Measurements from ENCODE around the gene TRHDE. TPM values are rescaled to one million over a fixed set of nuclear protein-coding genes. Genes with fewer than 3 reads are reported as not detected.

Gene TRHDE
- polyA plus RNA-seq, 1 donor from 2014 or later: 20.6 TPM

GRCh38 chr12:72278894-72279293, 6.7 kb downstream of the TRHDE start:
- Histone ChIP-seq H3K79me2 (replicated peaks; ENCODE audit: insufficient read depth, low read length) (peaks cover 43% of the 10 kb centered on the region), H2AFZ (ENCODE audit: low read depth, low read length) (no peak overlapping the region), H3K9me3 (ENCODE audit: low read length) (no peaks in the 10 kb centered on the region), H3F3A (ENCODE audit: insufficient read depth, low read length, poor library complexity, severe bottlenecking) (no peaks in the 10 kb centered on the region), H4K20me1 (ENCODE audit: insufficient read depth) (no peaks in the 10 kb centered on the region), H3K27me3 (ENCODE audit: insufficient read depth, low read depth, low read length) (peaks cover 15% of the 10 kb centered on the region), H3K9ac (ENCODE audit: low read length) (no peak overlapping the region), H3K4me3 (ENCODE audit: low read length) (no peak overlapping the region), H3K36me3 (ENCODE audit: insufficient read depth, low read length) (no peaks in the 10 kb centered on the region), H3K27ac (ENCODE audit: low read length) (no peak overlapping the region), H3K9me2 (ENCODE audit: insufficient read depth, low read length) (no peaks in the 10 kb centered on the region), H3K4me2 (ENCODE audit: low read length) (no peak overlapping the region)
- TF ChIP-seq RAD21 (conservative IDR thresholded peaks at IDR 0.05) (no peak), POLR2AphosphoS5 (IDR thresholded peaks at IDR 0.05) (no peak), CTCF (IDR thresholded peaks at IDR 0.05; ENCODE audit: poor library complexity, severe bottlenecking) (no peak), REST (IDR thresholded peaks at IDR 0.05; ENCODE audit: borderline replicate concordance) (no peak), EP300 (conservative IDR thresholded peaks at IDR 0.05; ENCODE audit: poor library complexity, severe bottlenecking) (no peak), EZH2 (IDR thresholded peaks at IDR 0.05; ENCODE audit: borderline replicate concordance, insufficient read depth, low read length, poor library complexity, severe bottlenecking) (no peak), MXI1 (conservative IDR thresholded peaks at IDR 0.05; ENCODE audit: poor library complexity, severe bottlenecking) (no peak), SMC3 (conservative IDR thresholded peaks at IDR 0.05; ENCODE audit: poor library complexity) (no peak), TAF1 (IDR thresholded peaks at IDR 0.05; ENCODE audit: low read depth) (no peak)

GRCh38 chr12:72281126-72281525, 9.0 kb downstream of the TRHDE start:
- H3K4me2 ChIP-seq (ENCODE audit: low read length): no peak overlapping the region
- no peaks in the 10 kb centered on the region for H3K9me3 ChIP-seq (ENCODE audit: low read length)
- no peak overlapping the region for H3K27ac ChIP-seq (ENCODE audit: low read length)
- H3K9ac ChIP-seq (ENCODE audit: low read length): no peak overlapping the region
- H4K20me1 ChIP-seq (ENCODE audit: insufficient read depth): no peaks in the 10 kb centered on the region
- H2AFZ ChIP-seq (ENCODE audit: low read depth, low read length): no peak overlapping the region
- peaks cover 21% of the 10 kb centered on the region for H3K79me2 ChIP-seq (replicated peaks; ENCODE audit: insufficient read depth, low read length)
- no peak for TF ChIP-seq TAF1 (IDR thresholded peaks at IDR 0.05; ENCODE audit: low read depth)
- TF ChIP-seq SMC3 (conservative IDR thresholded peaks at IDR 0.05; ENCODE audit: poor library complexity): no peak
- no peak for TF ChIP-seq POLR2AphosphoS5 (IDR thresholded peaks at IDR 0.05)
- TF ChIP-seq MXI1 (conservative IDR thresholded peaks at IDR 0.05; ENCODE audit: poor library complexity, severe bottlenecking): no peak
- no peak for TF ChIP-seq REST (IDR thresholded peaks at IDR 0.05; ENCODE audit: borderline replicate concordance)
- no peak for TF ChIP-seq CTCF (IDR thresholded peaks at IDR 0.05; ENCODE audit: poor library complexity, severe bottlenecking)
- no peak for TF ChIP-seq RAD21 (conservative IDR thresholded peaks at IDR 0.05)
- TF ChIP-seq EP300 (conservative IDR thresholded peaks at IDR 0.05; ENCODE audit: poor library complexity, severe bottlenecking): no peak
- TF ChIP-seq EZH2 (IDR thresholded peaks at IDR 0.05; ENCODE audit: borderline replicate concordance, insufficient read depth, low read length, poor library complexity, severe bottlenecking): no peak
- no peaks in the 10 kb centered on the region for H3K27me3 ChIP-seq (ENCODE audit: insufficient read depth, low read depth, low read length)
- no peaks in the 10 kb centered on the region for H3F3A ChIP-seq (ENCODE audit: insufficient read depth, low read length, poor library complexity, severe bottlenecking)
- no peaks in the 10 kb centered on the region for H3K9me2 ChIP-seq (ENCODE audit: insufficient read depth, low read length)
- no peaks in the 10 kb centered on the region for H3K36me3 ChIP-seq (ENCODE audit: insufficient read depth, low read length)
- H3K4me3 ChIP-seq (ENCODE audit: low read length): no peak overlapping the region
